ENCODE data around the gene COQ10A. TPM values are rescaled to one million over a fixed set of nuclear protein-coding genes. Genes with fewer than 3 reads are reported as not detected.
A peak's percentile ranks its signal among the peaks of the same experiment; 100 is the strongest.

The COQ10A gene
- total and polyA plus RNA-seq, 2 of the 13 experiments (the other 11 are each of a cell fraction or from before 2014, with no cell fraction given), result 21.0 to 37.3 TPM

- TF ChIP-seq USF2 (IDR thresholded peaks at IDR 0.05; ENCODE audit: low read depth, low read length) (peak; percentile 76), USF2 (CRISPR knock-in tag; IDR thresholded peaks at IDR 0.05; ENCODE audit: borderline replicate concordance) (peak; percentile 80; the same call in 1 of the 2 replicates), ZKSCAN5 (CRISPR knock-in tag; IDR thresholded peaks at IDR 0.05) (no peak), ZNF572 (CRISPR knock-in tag; IDR thresholded peaks at IDR 0.05) (no peak), ZBTB3 (CRISPR knock-in tag; IDR thresholded peaks at IDR 0.05; ENCODE audit: borderline replicate concordance, low read depth) (no peak), ZNF331 (CRISPR knock-in tag; IDR thresholded peaks at IDR 0.05) (peak; percentile 40), ZNF792 (CRISPR knock-in tag; IDR thresholded peaks at IDR 0.05) (peak; percentile 90), ZNF235 (CRISPR knock-in tag; IDR thresholded peaks at IDR 0.05; ENCODE audit: borderline replicate concordance) (no peak), PRMT3 (CRISPR knock-in tag; IDR thresholded peaks at IDR 0.05; ENCODE audit: borderline replicate concordance, low read depth) (no peak), RBFOX2 (IDR thresholded peaks at IDR 0.05; ENCODE audit: low read depth, low read length) (peak; percentile 97), ZNF318 (CRISPR knock-in tag; IDR thresholded peaks at IDR 0.05) (0 out of 2 replicates have a peak, but pooled peaks have one; percentile 19), HNRNPL (IDR thresholded peaks at IDR 0.05; ENCODE audit: low read depth, low read length) (0 out of 2 replicates have a peak, but pooled peaks have one; percentile 58), KMT2B (CRISPR knock-in tag; IDR thresholded peaks at IDR 0.05) (no peak; the same call in none of the 2 replicates), EED (CRISPR knock-in tag; IDR thresholded peaks at IDR 0.05) (no peak), CCDC6 (CRISPR knock-in tag; IDR thresholded peaks at IDR 0.05) (0 out of 2 replicates have a peak, but pooled peaks have one; percentile 63), ZNF260 (CRISPR knock-in tag; IDR thresholded peaks at IDR 0.05; ENCODE audit: borderline replicate concordance, low read depth) (no peak)
Measured at GRCh38 chr12:56315622-56316473, 49.1 kb downstream of the COQ10A start, which contains the start of gene CNPY2 (continued).

Measured in HepG2 (cell line).